Measurements from ENCODE around the gene BCAS3.

The BCAS3 gene

DNA sequence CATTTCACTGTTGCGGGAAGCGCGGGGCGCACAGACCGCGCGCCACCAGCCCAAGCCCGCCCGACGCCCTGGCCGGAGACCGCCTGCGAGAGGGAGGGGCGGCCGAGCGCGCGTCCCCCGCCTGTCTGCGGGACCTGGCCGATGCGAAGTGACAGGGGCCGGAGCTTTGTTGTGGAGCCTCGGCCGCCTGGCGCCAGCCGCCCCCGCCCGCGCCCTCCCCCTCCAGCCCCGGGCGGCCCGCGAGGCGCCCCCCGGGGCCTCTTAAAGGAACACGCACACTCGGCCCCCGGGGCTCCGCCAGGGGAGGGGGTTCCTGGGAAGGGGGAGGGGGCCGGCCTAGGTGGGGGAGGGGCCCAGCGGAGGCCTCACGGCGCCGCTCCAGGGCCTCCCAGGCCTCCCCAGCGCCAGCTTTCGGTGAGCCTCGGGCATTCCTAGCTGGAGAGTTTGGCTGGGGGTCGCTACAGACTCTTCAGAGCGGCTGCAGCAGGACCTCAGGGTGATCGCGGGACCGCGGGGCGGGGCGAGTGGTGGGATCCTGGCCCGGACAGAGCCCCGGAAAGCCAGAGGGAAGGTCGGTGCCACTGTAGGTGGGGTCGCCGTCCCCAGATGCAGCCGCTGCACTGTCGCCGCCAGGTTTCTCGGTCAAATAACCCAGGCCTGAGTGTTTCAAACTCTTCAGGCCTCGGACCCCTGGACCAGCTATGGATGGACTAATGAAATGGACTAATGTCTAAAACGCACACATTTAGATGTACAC, 719.6 kb downstream of the BCAS3 start:
- no peak for DNase-seq (ENCODE audit: low spot score)

DNA sequence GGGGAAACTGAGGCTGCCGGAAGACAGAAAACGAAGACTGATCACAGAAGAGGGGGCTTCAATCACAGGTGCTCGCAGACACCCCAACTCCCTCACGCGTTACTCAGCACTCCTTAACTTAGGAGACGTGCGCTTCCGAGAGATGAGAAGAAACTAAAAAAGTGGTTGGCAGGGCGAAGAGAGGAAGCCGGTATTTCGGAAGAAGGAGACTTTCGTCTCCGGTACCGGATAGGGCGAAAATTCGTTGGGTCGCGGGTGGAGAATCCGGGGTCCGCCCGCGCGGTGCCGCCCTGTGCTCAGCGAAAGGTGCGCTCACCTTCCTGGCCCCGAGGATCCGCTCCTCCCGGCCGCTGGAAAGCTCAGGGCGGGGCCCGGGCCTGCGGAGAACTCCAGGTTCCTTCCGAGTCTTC, 721.1 kb downstream of the BCAS3 start:
- DNase-seq (ENCODE audit: low spot score), result no peak

DNA sequence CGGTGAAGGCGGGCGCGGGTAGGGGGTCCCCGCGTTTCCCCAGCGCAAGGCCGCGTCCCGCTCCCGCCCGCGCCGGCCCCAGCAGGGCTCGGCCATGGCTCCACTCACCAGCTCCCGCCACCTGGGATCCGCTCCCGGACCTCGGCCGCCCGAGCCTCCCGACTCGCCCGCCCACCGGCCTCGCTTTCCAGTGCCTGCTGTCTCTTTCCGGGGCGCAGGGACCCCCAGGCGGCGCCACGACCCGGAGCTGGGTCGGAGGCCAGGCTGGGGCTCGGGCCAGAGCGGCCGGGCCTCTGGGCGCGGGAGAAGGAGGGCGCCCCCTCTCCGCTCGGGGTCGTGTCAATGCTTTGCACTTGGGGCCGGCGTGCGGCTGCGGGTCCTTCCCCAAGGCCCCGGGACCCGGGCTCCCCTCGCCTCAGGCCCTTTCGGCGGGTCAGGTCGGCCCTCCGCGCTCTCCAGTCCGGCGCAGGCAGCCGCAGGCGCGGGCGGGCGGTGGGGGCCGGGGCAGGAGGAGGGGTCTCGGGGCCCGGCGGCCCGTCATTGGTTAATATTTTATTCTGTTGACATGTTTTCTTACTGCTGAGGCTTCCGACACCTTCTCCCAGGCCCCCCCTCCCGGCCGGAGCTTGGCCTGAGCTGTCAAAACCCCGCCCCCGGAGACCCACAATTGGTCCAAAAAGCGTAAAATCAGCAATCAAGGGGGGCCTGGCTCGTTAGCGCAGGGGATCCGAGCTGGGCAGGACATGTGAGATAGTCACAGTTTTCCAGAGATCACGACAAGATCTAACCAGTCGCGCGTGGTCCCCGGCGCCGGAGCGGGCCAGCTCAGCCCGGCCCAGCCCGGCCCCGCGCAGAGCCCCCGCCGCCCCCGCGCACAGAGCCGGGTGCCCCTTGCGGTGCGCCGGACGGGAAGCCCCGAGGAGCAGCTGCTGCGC, 721.7 kb downstream of the BCAS3 start, which contains the start of gene TBX2:
Gene TBX2, plus strand, starts transcription at position 713 of the 935 bp plus-strand sequence. CDS start 334 bp downstream, outside the sequence.
- DNase-seq (ENCODE audit: low spot score), result peak; percentile 93

DNA sequence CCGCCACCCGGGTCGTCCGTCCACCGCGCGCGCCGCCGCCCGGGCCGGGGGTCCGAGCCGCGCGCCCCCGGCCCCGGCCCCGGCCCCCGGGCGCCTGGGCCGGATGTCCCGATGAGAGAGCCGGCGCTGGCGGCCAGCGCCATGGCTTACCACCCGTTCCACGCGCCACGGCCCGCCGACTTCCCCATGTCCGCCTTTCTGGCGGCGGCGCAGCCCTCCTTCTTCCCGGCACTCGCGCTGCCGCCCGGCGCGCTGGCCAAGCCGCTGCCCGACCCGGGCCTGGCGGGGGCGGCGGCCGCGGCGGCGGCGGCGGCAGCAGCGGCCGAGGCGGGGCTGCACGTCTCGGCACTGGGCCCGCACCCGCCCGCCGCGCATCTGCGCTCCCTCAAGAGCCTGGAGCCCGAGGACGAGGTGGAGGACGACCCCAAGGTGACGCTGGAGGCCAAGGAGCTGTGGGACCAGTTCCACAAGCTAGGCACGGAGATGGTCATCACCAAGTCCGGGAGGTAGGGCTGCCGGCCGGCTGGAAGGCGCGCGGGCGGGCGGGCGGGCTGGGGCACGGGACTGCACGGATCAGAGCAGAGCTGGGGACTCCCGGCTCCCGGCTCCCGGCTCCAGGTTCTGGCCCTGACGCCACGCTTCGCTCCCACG, 722.5 kb downstream of the BCAS3 start:
- no peak for DNase-seq (ENCODE audit: low spot score)

DNA sequence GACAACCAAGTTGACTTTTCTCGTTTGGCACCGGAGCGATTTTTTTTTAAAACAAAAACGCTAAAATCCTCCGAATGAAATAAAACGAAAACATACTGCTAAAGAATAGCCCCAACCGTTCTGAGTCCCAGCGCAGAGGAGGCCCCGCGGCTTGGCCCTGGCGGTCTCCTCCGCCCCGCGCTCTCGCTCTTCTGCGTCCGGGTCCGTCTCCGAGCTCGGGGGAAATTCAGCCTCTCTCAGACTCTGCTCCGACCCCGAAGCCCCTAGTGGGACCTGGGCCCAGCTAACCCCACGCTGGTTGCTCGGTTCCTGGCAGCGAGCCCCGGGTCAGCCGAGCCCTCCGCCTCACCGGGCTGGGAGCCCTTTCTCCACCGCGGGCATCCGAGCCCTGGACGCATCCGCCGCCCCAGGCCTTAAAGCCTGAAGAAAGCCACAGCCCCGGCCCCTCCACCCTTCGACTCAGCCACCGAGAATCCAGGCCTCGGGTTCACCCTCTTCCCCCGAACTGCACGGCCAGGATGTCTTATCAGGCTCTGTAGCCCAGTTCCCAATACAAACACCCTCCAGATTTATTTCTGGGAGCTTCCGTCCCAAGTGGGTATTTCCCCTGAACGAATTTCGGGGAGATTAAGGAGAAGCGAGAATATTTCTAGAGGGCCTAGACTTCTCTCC, 723.2 kb downstream of the BCAS3 start:
- no peak for DNase-seq (ENCODE audit: low spot score)

DNA sequence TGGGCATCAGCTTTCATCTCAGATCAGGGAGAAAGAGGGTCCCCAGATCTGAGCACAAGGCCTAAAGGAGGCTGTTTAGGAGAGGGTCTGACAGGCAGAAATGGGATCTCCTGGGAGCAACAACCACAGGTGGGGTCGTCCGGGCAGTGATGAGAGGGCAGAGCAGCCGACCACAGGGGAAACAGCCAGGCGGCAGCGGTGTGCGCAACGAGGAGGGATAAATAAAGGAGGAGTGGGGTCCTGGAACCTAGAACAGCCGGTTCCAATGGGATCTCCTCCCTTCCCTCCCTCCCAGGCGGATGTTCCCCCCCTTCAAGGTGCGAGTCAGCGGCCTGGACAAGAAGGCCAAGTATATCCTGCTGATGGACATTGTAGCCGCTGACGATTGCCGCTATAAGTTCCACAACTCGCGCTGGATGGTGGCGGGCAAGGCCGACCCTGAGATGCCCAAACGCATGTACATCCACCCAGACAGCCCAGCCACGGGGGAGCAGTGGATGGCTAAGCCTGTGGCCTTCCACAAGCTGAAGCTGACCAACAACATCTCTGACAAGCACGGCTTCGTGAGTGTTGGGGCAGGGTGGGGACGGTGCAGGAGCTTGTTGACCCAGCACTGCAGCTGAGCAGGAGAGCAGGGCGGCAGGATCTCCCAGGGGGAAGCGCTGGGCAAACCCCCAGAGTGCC, 723.9 kb downstream of the BCAS3 start:
- no peak for DNase-seq (ENCODE audit: low spot score)

DNA sequence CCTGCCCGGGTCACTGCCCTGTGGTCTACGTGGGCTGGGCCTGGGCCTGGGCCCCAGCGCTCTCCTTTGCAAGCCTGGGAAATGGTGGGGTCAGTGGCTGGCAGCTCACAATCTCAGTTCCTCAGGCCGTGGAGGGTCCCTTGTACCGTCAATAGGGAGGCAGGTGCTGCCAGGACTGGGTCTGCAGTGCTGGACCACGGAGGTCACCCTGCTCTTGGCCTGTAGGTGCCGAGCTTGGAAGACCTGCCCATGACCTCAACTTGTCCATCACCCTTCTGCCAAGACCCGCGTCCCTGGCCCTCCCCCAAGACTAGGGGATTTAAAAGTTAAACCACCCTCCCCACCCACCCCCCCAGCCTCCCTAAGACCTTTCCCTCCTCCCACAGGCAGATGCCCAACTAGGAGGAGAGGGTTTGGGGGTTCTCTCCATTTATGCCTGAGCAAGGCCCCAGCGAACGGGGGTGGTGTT, 724.5 kb downstream of the BCAS3 start:
- DNase-seq (ENCODE audit: low spot score), result no peak

DNA sequence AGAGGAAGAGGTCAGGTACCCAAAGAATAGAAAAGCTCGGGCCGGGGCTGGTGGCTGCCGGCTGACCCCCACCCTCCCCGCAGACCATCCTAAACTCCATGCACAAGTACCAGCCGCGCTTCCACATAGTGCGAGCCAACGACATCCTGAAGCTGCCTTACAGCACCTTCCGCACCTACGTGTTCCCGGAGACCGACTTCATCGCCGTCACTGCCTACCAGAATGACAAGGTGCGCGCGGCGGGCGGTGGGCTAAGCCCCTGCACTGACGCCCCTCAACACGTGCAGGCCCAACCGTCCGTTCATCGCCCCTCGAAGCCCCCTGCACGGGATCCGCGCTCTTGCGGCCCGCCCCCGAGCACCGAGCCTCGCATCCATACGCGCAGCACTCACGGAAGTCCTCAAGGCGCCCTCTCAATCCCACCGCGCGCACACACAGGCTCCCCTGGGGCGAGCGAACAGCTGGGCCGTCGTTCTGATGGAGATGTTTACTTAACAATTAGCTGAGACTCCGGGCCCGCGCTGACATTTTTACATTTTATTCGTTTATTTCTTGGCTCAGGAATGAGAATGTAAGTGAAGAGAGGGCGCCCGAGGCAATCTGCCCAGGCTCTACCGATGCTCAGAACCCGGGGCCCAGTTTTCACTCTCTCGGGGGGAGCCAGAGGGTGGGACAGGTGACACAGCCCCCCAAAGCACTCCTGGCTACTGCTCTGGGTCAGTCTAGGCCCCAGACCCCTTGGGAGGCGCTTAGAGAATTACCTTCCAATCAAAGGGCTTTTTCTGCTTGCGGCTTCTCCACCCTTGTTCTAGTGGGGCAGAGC, 725.5 kb downstream of the BCAS3 start:
- DNase-seq (ENCODE audit: low spot score), result no peak

DNA sequence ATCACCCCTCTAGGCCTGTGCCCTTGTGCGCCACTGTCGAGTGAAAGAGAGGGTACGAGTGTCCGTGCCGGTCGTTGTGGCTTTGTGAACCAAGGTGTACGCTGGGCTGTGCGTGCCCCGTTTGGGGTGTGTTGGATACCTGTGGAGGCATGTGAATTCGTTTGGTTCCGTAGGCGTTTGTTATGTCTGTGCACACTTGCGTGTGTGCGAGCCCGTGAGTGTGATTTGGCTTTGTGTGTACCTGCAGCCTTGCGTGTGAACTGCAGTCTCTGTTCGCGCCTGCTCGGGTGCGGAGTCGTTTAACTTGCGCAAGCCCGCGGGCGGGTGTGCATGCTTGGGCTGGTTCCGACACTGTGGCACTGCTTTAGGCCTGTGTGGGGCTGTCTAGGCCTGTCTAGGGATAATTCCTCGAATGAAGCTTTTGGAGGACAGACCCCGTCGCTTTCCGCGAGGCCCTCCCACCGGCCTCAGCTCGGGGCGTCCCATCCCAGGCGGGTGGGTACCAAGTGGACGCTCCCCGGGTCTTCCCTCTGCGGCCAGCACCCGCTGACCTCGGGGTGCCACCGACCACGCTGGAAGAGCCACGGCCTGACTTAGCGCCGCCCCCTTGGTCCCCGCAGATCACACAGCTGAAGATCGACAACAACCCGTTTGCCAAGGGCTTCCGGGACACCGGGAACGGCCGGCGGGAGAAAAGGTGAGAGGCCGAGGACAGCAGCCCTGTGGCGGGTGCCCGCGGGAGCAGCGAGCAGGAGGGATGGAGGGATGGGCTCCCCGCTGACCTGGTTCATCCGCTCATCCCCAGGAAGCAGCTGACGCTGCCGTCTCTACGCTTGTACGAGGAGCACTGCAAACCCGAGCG, 726.4 kb downstream of the BCAS3 start:
- no peak for DNase-seq (ENCODE audit: low spot score)

DNA sequence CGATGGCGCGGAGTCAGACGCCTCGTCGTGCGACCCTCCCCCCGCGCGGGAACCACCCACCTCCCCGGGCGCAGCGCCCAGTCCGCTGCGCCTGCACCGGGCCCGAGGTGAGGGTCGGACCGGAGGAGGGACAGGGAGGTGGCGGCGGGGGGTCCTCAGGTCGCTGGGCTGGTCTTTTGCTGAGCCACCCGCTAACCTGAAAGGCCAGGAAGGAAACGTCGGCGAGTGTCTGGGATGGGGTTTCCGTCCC, 726.9 kb downstream of the BCAS3 start:
- no peak for DNase-seq (ENCODE audit: low spot score)

DNA sequence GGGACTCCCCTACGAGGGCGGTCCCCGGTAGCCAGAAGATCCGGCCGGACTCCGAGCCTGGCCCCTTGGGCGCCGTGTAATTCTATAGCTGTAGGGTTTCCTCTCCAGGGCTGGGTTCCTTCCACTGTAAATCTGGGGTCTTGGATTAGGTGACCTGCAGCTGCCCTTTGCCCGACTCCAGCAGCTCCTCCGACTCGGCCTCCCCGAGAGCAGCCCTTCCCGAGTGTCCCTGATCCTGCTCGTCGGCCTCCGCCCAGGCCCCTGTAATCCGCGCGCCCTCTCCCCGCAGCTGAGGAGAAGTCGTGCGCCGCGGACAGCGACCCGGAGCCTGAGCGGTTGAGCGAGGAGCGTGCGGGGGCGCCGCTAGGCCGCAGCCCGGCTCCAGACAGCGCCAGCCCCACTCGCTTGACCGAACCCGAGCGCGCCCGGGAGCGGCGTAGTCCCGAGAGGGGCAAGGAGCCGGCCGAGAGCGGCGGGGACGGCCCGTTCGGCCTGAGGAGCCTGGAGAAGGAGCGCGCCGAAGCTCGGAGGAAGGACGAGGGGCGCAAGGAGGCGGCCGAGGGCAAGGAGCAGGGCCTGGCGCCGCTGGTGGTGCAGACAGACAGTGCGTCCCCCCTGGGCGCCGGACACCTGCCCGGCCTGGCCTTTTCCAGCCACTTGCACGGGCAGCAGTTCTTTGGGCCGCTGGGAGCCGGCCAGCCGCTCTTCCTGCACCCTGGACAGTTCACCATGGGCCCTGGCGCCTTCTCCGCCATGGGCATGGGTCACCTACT, 727.4 kb downstream of the BCAS3 start:
- DNase-seq (ENCODE audit: low spot score), result no peak

DNA sequence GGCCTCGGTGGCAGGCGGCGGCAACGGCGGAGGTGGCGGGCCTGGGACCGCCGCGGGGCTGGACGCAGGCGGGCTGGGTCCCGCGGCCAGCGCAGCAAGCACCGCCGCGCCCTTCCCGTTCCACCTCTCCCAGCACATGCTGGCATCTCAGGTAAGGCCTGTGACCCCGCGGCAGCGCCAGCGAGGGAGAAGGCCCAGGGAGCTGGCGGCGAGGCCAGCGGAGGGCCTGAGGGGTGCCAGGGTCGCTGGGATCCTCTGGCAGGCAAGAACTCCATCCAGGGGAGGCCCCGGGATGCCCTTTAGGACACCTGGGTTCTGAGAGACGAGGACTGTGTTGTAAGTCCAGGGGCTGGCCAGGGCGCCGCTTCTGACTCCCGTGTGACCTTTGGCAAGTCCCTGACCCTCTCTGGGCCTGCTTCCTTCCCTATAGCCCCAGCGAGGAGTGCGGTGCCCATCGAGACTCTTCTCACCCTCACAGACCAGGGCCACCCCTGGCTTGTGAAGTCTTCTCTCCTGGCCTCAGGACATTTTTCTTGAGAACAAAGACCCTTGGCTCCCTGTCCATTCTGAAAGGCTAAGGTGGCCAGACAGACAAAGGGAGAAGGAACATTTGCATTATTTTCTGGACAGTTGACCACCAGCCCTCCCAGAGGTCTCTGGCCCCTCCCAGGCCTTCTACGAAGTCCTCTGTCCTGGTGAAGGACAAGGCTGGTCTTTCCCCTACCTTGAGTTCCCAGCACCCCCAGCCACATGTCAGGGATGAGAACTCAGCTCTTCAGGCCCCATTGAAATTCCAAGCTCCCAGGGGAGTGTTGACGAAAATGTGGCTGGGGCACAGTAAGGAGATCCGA, 728.3 kb downstream of the BCAS3 start:
- no peak for DNase-seq (ENCODE audit: low spot score)

DNA sequence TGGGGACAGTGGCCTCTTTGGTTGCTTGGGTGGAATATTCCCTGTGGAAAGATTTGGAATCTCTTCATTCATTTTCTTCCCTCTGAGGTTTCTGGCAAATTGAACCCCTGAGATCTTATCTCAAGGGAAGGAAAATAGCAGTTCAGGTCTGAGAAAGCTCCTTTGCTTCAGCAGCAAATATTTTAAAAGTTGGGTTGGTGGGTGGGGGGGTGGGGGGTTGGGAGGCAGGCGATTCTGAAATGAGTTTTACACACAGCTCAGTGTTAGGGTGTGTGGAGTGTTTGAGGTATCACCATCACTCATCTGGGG, 728.8 kb downstream of the BCAS3 start:
- DNase-seq (ENCODE audit: low spot score), result no peak

DNA sequence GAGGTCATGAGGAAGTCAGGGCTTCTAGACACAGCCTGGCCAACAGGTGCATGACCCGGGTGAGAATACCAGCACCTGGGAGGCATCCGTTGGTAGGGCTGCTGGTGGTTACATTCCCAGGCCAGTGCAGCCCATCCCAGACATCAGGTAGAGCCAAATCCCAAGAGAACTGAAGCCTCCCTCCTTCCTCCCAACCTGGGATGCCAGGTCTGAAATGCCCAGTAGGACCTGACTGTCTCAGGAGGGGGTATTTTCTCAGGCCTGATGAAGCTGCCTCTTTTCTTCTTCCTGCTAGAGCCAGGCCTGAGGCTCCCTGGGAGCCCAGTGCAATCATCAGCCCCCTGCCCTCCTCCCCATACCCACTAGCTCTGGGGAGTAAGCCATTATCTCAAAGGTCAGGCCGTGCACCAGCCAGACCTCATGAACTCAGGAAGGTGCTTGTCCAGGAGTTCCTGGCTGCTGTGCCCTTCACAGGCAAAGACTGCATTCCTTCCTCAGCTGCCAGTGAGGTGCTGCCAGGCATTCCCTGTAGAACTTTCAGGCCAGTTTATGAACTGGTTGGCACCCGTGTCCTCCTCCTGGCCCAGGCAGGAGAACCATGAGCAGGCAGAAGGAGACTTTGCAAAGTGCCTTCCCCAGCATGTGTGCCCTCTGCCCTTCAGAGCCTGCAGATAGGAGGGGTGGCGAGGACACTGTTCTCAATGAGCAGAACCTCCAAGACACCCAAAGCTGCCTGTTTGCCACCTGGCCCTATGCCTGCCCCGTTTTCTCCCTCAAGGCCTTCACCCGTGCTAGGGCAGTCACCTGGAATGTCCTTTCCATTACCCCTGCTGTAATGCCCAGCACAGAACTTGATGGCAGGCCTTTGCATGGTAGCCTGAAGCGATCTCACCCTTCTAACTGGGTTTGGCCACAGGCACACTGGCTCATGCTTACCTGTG, 729.6 kb downstream of the BCAS3 start:
- DNase-seq (ENCODE audit: low spot score), result no peak

DNA sequence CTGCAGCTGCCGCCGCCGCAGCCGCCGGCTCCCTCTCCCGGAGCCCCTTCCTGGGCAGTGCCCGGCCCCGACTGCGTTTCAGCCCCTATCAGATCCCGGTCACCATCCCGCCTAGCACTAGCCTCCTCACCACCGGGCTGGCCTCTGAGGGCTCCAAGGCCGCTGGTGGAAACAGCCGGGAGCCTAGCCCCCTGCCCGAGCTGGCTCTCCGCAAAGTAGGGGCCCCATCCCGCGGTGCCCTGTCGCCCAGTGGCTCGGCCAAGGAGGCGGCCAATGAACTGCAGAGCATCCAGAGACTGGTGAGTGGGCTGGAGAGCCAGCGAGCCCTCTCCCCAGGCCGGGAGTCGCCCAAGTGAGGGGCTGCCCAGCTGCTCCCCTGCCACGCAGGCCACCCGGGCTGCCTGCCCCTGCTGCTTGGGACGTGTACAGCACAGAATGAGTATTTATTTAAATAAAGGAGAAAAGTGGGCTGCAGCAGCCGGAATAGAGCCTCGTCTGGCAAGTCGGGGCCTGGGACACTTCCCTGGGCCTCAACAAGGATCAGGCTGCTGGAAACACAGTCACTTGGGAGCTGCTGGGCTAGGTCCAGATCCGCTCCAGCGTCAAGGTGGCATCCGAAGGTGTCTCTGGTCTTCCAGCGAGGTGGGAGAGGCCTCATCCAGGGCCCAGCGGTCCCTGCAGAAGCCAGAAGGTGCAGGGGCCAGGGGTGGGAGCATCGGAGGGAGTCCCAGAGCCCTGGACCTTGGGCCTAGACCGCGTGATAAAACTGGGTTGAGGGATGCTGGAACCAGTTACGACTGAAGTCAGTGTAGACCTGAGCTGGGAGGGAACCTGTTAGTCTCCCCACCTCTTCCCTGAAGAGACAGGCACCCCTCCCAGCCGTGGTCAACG, 730.7 kb downstream of the BCAS3 start:
- DNase-seq (ENCODE audit: low spot score), result no peak

Data from COLO829 (cell line).